CD14-positive monocyte (primary cell): ENCODE data around the gene ARL15. TPM values are rescaled to one million over a fixed set of nuclear protein-coding genes. Genes with fewer than 3 reads are reported as not detected.

Experiments
- DNase-seq, 3 donors: peaks; one replicate each; pipeline ENCODE4 v3.0.0-alpha.2; 2011 to 2022
- H2AFZ ChIP-seq: 2 replicates; pipeline ENCODE4 v1.6.0; 2012; ENCODE audit warnings: mild to moderate bottlenecking, low read depth, low read length, inconsistent platforms; ENCODE audit not compliant: insufficient read depth, poor library complexity, severe bottlenecking
- H3K27ac ChIP-seq, 2 donors: 1 replicate in 1 of 2; 2 replicates in 1 of 2; pipeline ENCODE4 v1.5.1; 2012 to 2013; ENCODE audit warnings: low read length in 2 of 2, control low read depth in 1 of 2, inconsistent platforms in 1 of 2, low read depth in 1 of 2, mild to moderate bottlenecking in 1 of 2
- H3K27me3 ChIP-seq, 2 donors: one replicate each; pipeline versions ENCODE4 v1.6.0 to v1.6.1; 2011 to 2013; ENCODE audit warnings: low read length in 2 of 2; ENCODE audit not compliant: control insufficient read depth in 2 of 2, insufficient read depth in 2 of 2
- H3K36me3 ChIP-seq, 2 donors: replicated peaks in 1 of 2; 1 replicate in 1 of 2; 2 replicates in 1 of 2; pipeline versions ENCODE4 v1.5.1 to v1.6.1; 2012 to 2013; ENCODE audit warnings: low read length in 2 of 2, control low read depth in 1 of 2, inconsistent platforms in 1 of 2, mild to moderate bottlenecking in 1 of 2; ENCODE audit not compliant: insufficient read depth in 2 of 2, control insufficient read depth in 1 of 2
- H3K4me1 ChIP-seq, 2 donors: 1 replicate in 1 of 2; 2 replicates in 1 of 2; pipeline versions ENCODE4 v1.5.1 to v1.6.1; 2012 to 2013; ENCODE audit warnings: low read length in 2 of 2, control low read depth in 1 of 2, inconsistent platforms in 1 of 2, mild to moderate bottlenecking in 1 of 2, moderate library complexity in 1 of 2; ENCODE audit not compliant: insufficient read depth in 2 of 2, control insufficient read depth in 1 of 2
- H3K4me2 ChIP-seq: replicated peaks from 2 replicates; pipeline ENCODE3; 2012; ENCODE audit warnings: low read length, moderate library complexity, mild to moderate bottlenecking; ENCODE audit not compliant: poor library complexity, severe bottlenecking; ENCODE audit errors: extremely low read depth
- H3K4me3 ChIP-seq, 3 experiments: fragments of 200-600 bp in 1 of 3; sonication (generic) in 1 of 3; replicated peaks in 1 of 3; 1 replicate in 2 of 3; 2 replicates in 1 of 3; pipeline ENCODE4 v1.5.1; 2011 to 2013; ENCODE audit warnings: low read length in 3 of 3, mild to moderate bottlenecking in 3 of 3, control low read depth in 2 of 3, low read depth in 2 of 3, inconsistent platforms in 1 of 3, moderate library complexity in 1 of 3
- H3K79me2 ChIP-seq: 2 replicates; pipeline ENCODE4 v1.6.0; 2012; ENCODE audit warnings: mild to moderate bottlenecking, control low read depth, inconsistent platforms, low read length, moderate library complexity; ENCODE audit not compliant: insufficient read depth
- H3K9ac ChIP-seq: 2 replicates; pipeline ENCODE4 v1.6.0; 2017; ENCODE audit warnings: low read length, mild to moderate bottlenecking; ENCODE audit not compliant: insufficient read depth, poor library complexity, severe bottlenecking
- H3K9me3 ChIP-seq, 2 donors: replicated peaks in 1 of 2; 1 replicate in 1 of 2; 2 replicates in 1 of 2; pipeline versions ENCODE4 v1.5.1 to v1.6.1; 2012 to 2013; ENCODE audit warnings: low read length in 2 of 2, control low read depth in 1 of 2; ENCODE audit not compliant: control insufficient read depth in 1 of 2, insufficient read depth in 1 of 2
- H4K20me1 ChIP-seq: 2 replicates; pipeline ENCODE4 v1.6.0; 2012; ENCODE audit warnings: mild to moderate bottlenecking, low read length, control low read depth, moderate library complexity; ENCODE audit not compliant: insufficient read depth
- H3K27ac Mint-ChIP-seq, 7 donors: one replicate each; pipeline ENCODE4 v1.8.0; 2020; ENCODE audit warnings: mild to moderate bottlenecking in 7 of 7, mixed read lengths in 7 of 7, moderate library complexity in 6 of 7, inconsistent platforms in 2 of 7
- H3K27me3 Mint-ChIP-seq, 3 donors: one replicate each; pipeline ENCODE4 v1.8.0; 2021 to 2022; ENCODE audit warnings: low read depth in 3 of 3, mild to moderate bottlenecking in 3 of 3, mixed read lengths in 3 of 3, moderate library complexity in 3 of 3, inconsistent platforms in 1 of 3
- H3K36me3 Mint-ChIP-seq, 2 donors: one replicate each; pipeline ENCODE4 v1.8.0; 2020; ENCODE audit warnings: mixed read lengths in 2 of 2, inconsistent platforms in 1 of 2, mild to moderate bottlenecking in 1 of 2
- H3K4me1 Mint-ChIP-seq: one replicate; pipeline ENCODE4 v1.8.0; 2020; ENCODE audit warnings: mild to moderate bottlenecking, mixed read lengths
- H3K4me3 Mint-ChIP-seq, 2 donors: one replicate each; pipeline ENCODE4 v1.8.0; 2020; ENCODE audit warnings: mild to moderate bottlenecking in 2 of 2, mixed read lengths in 2 of 2, moderate library complexity in 1 of 2
- H3K9me3 Mint-ChIP-seq, 7 donors: one replicate each; pipeline ENCODE4 v1.8.0; 2020 to 2022; ENCODE audit warnings: mixed read lengths in 7 of 7, mild to moderate bottlenecking in 6 of 7, moderate library complexity in 6 of 7, inconsistent platforms in 2 of 7
- WGBS: methylation state at CpG from one replicate; pipeline ENCODE4 v1.1.5; 2013; ENCODE audit warnings: missing lambda C conversion rate; ENCODE audit not compliant: insufficient coverage; 5-methylcytosine and 5-hydroxymethylcytosine counted together
- intact Hi-C, 2 donors: fragments of 100-400 bp; cut with micrococcal nuclease; formaldehyde crosslinking; loops; one replicate each; pipeline versions ENCODE4 v1.15.0 to v1.15.1; 2023
- polyA plus RNA-seq, 3 donors: library from polyadenylated mRNA; depleted of rRNA in 1 of 3; unstranded in 2 of 3; stranded (reverse) in 1 of 3; fragments of 300-500 nt in 2 of 3; fragments of >200 nt in 1 of 3; fragmentation: Illumina TruSeq in 2 of 3; gene quantifications; 1 replicate in 2 of 3; 2 replicates in 1 of 3; pipeline ENCODE4 v1.2.3, GENCODE V29; 2012 to 2021
- TF ChIP-seq, protein P1 (sequence below): fragments of 200-600 bp; IDR thresholded peaks from one replicate; pipeline ENCODE4 v1.8.0; 2022; ENCODE audit warnings: antibody characterized with exemption, mild to moderate bottlenecking

Gene ARL15
- polyA plus RNA-seq, 3 donors = 10.5 to 27.6 (median 18.0) TPM

GRCh38 chr5:54278036-54278830, 32.1 kb downstream of the ARL15 start:
- no peak overlapping the region for H3K27ac Mint-ChIP-seq
- peaks cover 14 to 22% of the 10 kb centered on the region in 2 donors for H3K36me3 Mint-ChIP-seq
- no peak overlapping the region for H3K4me3 Mint-ChIP-seq

DNA sequence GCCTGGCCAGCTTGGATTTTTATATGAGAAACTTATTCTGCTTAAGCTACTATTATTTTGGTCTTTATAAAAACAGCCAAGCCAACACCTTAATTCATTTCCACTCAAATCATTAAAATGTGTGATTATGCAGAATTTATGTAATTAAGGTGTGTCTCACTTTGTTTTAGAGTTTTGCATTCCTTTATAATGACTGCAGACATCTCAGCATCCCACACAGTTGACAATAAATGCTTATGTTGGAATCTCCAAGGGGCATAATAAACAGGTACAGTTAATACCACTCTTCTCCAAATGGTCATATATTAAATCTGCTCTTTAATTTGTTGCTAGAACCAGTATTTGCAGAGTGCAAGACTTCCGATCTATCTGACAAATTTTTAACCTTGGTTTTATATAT, 34.3 kb downstream of the ARL15 start:
- H3K4me1 Mint-ChIP-seq = peaks cover 7% of the 10 kb centered on the region
- H3K27me3 Mint-ChIP-seq = no peaks in the 10 kb centered on the region
- Histone ChIP-seq H3K27me3 (no peaks in the 10 kb centered on the region), H2AFZ (no peak overlapping the region), H3K79me2 (peaks cover 8% of the 10 kb centered on the region), H3K9me3 (no peaks in the 10 kb centered on the region), H3K4me3 (no peak overlapping the region), H3K4me1 (no peaks in the 10 kb centered on the region), H3K4me2 (no peak overlapping the region), H4K20me1 (peaks cover 56% of the 10 kb centered on the region), H3K36me3 (peaks cover 0 to 10% of the 10 kb centered on the region in 2 donors), H3K27ac (no peak overlapping the region), H3K9ac (no peak overlapping the region)
- no peak for DNase-seq
- TF ChIP-seq, protein P1, sequence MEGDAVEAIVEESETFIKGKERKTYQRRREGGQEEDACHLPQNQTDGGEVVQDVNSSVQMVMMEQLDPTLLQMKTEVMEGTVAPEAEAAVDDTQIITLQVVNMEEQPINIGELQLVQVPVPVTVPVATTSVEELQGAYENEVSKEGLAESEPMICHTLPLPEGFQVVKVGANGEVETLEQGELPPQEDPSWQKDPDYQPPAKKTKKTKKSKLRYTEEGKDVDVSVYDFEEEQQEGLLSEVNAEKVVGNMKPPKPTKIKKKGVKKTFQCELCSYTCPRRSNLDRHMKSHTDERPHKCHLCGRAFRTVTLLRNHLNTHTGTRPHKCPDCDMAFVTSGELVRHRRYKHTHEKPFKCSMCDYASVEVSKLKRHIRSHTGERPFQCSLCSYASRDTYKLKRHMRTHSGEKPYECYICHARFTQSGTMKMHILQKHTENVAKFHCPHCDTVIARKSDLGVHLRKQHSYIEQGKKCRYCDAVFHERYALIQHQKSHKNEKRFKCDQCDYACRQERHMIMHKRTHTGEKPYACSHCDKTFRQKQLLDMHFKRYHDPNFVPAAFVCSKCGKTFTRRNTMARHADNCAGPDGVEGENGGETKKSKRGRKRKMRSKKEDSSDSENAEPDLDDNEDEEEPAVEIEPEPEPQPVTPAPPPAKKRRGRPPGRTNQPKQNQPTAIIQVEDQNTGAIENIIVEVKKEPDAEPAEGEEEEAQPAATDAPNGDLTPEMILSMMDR = no peak
- WGBS = no CpG with 5 or more reads among the region's 1 CpG
- intact Hi-C loops = no loop called here
- H3K4me3 Mint-ChIP-seq = no peak overlapping the region
- peaks cover 0 to 6% (median 0%) of the 10 kb centered on the region in 7 donors for H3K9me3 Mint-ChIP-seq
- no peak overlapping the region for H3K27ac Mint-ChIP-seq
- H3K36me3 Mint-ChIP-seq = peaks cover 18 to 22% of the 10 kb centered on the region in 2 donors

More at GRCh38 chr5:54278036-54278830, 32.1 kb downstream of the ARL15 start:
- H4K20me1 ChIP-seq = peaks cover 60% of the 10 kb centered on the region
- H3K4me3 ChIP-seq = no peak overlapping the region
- H3K9ac ChIP-seq = no peak overlapping the region
- intact Hi-C loops = no loop called here
- H3K4me1 Mint-ChIP-seq = peaks cover 7% of the 10 kb centered on the region
- H3K9me3 Mint-ChIP-seq = peaks cover 0 to 6% (median 0%) of the 10 kb centered on the region in 7 donors
- 100% methylated on average over 1 of the region's 3 CpGs for WGBS
- no peak overlapping the region for H2AFZ ChIP-seq
- no peaks in the 10 kb centered on the region for H3K4me1 ChIP-seq
- TF ChIP-seq, protein P1 = no peak
- H3K4me2 ChIP-seq = no peak overlapping the region
- H3K36me3 ChIP-seq = peaks cover 0 to 10% of the 10 kb centered on the region in 2 donors
- no peak for DNase-seq
- H3K27me3 Mint-ChIP-seq = no peaks in the 10 kb centered on the region
- H3K27me3 ChIP-seq = no peaks in the 10 kb centered on the region
- no peaks in the 10 kb centered on the region for H3K9me3 ChIP-seq
- H3K79me2 ChIP-seq = peaks cover 7% of the 10 kb centered on the region
- no peak overlapping the region for H3K27ac ChIP-seq
